Keratinocyte (primary cell): Measurements from ENCODE around the gene STK32B.

ENCODE experiments used
- CTCF ChIP-seq, 3 experiments: IDR thresholded peaks in 1 of 3; conservative IDR thresholded peaks in 1 of 3; optimal IDR thresholded peaks in 1 of 3; 2 replicates in 2 of 3; 3 replicates in 1 of 3; pipeline versions ENCODE3 to v1.5.1; 2011; ENCODE audit warnings: low read length in 3 of 3, mild to moderate bottlenecking in 3 of 3, moderate library complexity in 2 of 3, control low read depth in 1 of 3, inconsistent platforms in 1 of 3; ENCODE audit not compliant: insufficient read depth in 2 of 3; ENCODE audit errors: extremely low read depth in 1 of 3
- EZH2 ChIP-seq: IDR thresholded peaks from one replicate; pipeline ENCODE4 v1.6.1; 2012; ENCODE audit warnings: inconsistent platforms, mild to moderate bottlenecking, low read length, moderate library complexity

GRCh38 chr4:5435823-5436222 is 384.5 kb downstream of the STK32B start:
- TF ChIP-seq CTCF (optimal IDR thresholded peaks at IDR 0.05 in 1 of 3, IDR thresholded peaks at IDR 0.05 in 1 of 3, conservative IDR thresholded peaks at IDR 0.05 in 1 of 3; ENCODE audit: extremely low read depth in 1 of 3, insufficient read depth in 2 of 3, low read length in 3 of 3) (no peak), EZH2 (no peak)
